KG1 (cell line): Measurements from ENCODE around the gene CLASP2.
"Not testable (repeated sequence)": the region's sequence is repeated elsewhere in the genome, so short reads cannot be mapped to it uniquely, and the experiment has no call there.

Experiments used
- DNase-seq: peaks from one replicate; lab custom pipeline; 2025; lab: John Stamatoyannopoulos, UW

Gene CLASP2

DNA sequence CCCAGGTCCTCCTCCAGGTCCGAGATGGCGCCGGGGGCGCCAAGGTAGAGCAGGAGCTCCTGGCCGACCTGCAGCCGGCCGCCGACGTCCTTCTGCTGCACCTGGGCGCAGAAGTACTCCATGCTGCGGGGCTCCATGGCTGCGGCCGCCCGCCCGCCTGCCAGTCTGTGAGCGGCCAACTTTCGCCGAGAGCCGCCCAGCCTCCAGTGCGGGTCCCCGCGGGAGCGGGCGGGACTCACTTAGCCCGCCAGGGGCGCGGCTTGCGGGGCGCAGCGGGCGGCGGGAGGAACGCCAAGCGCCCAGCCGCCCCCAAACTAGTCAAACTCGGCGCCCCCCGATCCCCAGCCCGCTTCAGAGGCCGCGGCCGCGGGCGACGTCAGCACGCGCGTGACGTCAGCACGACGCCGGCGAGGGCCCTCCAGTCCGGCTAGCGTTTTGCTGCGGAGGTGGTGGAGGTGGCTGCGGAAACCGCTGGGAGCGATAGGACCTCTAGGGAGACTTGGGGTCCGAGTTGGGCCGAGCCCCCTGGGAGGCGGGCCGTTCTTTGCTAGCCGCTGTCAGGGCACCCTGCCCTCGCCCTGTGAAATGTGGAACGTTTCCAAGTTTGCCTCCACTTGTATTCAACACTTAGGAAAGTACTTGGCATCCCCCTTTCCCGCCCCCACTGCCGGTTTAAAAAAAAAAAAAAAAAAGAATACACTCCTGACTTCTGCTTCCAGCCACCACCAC is at the start of gene CLASP2:
Gene CLASP2, minus strand, starts transcription at position 389 of the 729 bp plus-strand sequence. Its CDS starts 252 bp downstream, at position 137.
- peak; percentile 67 for DNase-seq

DNA sequence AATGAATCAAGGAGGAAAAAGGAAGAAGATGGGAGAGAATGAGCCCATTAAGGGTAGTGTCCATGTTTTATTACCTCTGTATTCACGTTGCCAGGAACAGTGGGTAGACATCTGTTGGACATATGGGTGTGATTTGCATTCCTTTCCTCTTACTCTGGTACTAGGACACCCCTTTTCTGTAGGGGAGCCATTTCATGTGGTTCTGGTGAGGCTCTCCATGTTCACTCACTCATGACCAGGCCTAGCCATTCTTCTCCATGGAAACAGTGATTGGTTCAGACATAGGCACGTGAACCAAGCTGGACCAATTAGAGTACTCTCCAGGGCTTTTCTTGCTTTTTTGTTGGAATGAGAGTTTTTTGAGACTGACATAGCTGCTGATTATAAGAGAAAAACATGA is 40.8 kb upstream of the CLASP2 start:
- DNase-seq, result no peak

- DNase-seq, result no peak
These were observed 40.2 kb upstream of the CLASP2 start for GRCh38 chr3:33758281-33758680.

DNA sequence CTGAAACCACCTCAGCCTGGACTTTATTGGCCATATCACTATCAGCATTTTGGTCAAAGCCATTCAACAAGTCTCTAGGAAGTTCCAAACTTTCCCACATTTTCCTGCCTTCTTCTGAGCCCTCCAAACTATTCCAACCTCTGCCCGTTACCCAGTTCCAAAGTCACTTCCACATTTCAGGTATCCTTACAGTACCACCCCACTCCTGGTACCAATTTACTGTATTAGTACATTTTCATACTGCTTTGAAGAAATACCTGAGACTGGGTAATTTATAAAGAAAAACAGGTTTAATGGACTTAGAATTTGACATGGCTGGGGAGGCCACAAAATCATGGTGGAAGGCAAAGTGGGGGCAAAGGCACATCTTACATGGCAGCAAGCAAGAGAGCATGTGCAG is 36.3 kb upstream of the CLASP2 start:
- not testable (repeated sequence) for DNase-seq

GRCh38 chr3:33751336-33751735 is 33.3 kb upstream of the CLASP2 start:
- DNase-seq, result no peak

DNA sequence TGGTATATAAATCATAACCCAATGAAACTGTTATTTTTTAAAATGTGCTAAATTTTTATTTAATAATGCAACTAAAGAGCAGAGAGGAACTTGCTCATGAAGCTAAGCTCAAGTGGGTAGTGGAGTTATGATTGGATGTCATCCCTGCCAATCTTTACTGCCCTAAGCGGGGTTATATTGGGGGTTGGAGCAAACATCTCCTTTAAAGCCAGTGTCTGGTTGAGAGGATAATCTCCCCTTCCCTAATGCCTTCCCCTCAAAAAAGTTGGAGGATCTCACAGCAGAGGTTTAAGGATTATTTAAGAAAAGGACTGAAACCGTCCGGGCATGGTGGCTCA is 32.1 kb upstream of the CLASP2 start:
- no peak for DNase-seq

- no peak for DNase-seq
These were observed 31.6 kb upstream of the CLASP2 start for GRCh38 chr3:33749546-33750210.

DNA sequence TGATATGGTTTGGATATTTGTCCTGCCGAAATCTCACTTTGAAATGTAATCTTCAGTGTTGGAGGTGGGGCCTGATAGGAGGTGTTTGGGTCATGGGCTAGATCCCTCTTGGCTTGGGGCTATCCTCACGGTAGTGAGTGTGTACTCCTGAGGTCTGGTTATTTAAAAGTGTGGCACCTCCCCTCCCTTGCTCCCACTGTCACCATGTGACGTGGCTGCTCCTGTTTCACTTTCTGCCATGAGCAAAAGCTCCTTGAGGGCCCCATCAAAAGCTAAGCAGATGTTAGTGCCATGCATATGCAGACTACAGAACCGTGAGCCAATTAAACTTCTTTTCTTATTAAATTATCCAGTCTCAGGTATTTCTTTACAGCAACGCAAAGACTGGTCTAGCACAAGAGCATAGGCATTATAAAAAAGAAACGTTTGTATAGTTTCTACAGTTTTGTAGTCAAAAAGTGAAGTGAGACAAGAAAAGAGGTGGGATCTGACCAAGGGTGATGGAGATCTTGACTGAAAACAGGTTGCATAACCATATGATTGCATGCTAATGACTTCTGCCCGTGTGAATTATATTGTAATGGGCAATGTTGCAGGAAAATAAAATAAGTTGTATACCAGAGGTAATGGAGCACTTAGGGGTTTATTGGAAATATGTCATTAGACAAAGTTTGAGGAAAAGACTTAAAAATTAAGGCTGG is 28.5 kb upstream of the CLASP2 start:
- no peak for DNase-seq

DNA sequence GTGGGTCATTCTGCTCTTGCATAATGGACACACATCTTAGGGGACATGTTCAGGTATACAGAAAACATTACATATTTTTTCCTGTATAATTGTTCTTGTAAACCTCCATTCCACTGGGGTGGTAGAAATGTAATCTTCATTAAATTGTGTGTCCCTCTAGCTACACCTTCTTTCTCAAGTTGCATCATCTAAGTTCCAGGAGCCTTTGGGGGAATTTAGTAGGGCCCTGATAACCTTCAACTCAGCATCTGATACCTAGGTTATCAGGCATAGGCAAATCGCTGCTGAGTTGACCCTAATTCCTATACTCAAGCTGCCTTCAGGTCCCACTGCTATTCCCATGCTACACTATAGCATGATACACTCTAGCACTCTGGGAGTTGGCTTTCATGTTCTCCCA is 19.1 kb upstream of the CLASP2 start:
- DNase-seq, result no peak

- no peak for DNase-seq
These were observed 14.3 kb upstream of the CLASP2 start for GRCh38 chr3:33732394-33732793.

DNA sequence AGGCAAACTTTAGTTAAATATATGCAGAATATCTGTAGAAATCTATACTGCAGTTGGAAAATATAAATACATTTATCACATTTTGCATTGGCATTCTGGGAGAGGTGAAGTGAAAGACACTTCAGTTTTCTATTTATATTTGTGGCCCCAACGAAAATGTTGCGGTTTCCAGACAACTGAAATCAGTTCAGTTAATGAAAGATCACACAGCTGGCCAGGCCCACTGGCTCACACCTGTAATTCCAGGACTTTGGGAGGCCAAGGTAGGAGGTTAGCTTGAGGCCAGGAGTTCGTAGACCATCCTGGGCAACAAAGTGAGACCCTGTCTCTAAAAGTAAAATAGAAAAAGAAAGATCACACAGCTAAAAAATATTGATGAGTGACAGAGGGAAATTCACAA is 11.9 kb upstream of the CLASP2 start:
- DNase-seq, result no peak

GRCh38 chr3:33724256-33724655 is 6.2 kb upstream of the CLASP2 start:
- DNase-seq, result no peak

- no peak for DNase-seq
These were observed 4.7 kb upstream of the CLASP2 start for GRCh38 chr3:33722626-33723370.

DNA sequence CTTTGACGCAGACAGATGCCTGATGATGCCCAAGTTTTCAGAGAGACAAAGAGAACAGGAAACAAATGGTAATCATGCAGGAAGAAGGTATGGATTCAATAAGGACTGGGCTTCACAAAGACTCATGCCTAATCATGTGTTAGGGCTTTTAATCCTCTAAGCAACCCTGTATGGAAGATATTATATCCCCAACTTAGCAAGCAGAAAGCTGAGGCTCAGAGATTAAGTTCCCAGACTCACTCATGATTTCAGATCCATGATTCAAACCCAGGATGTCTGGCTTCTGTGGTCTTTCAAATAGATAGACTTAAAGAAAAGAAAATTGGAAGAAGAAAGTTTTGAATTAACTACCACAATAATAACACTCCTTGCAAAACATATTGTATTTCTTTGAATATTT is 4.1 kb upstream of the CLASP2 start:
- no peak for DNase-seq

DNA sequence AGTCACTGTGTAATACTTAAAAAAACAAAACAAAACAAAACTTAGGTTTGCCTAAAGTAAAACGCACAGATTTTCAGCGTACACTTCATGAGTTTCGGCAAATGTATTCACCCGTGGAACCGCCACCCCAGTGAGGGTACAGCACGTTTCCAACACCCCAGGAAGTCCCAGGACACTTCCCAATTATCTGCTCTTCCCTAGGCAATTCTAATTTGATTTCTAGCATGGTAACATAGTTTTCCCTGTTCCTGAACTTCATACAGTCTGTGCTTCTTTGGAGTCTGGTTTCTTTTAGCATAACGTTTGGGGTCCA is 497 bp upstream of the CLASP2 start:
- DNase-seq, result no peak

DNA sequence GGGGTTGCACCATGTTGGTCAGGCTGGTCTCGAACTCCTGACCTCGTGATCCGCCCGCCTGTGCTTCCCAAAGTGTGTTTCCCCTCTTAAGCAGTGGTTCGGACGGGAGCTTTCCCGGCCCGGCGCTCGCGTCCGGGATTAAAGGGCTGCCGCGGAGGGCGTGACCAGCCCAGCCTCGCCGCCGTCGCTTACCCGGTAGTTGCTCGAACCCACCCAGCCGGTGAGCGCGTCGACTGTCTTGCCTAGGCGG is 513 bp downstream of the CLASP2 start:
- DNase-seq, result no peak

DNA sequence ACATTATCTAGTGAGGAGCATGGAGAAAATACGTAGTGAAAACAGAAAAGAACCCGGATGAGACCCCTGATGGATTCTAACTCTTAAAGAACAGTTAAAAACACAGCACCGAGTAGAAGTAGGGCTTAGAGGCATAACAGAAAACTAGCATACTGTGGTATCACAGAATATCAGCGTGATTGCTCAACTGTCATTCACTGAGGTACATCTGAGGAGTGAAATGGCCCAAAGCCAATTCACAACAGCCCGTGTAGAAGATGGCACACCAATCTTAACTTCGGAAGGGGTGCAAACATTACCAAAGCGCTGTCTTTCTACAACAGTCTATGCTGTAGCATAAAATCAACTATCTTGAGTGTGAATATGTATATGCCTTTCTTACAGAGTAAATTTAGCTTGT is 1.8 kb downstream of the CLASP2 start:
- no peak for DNase-seq

DNA sequence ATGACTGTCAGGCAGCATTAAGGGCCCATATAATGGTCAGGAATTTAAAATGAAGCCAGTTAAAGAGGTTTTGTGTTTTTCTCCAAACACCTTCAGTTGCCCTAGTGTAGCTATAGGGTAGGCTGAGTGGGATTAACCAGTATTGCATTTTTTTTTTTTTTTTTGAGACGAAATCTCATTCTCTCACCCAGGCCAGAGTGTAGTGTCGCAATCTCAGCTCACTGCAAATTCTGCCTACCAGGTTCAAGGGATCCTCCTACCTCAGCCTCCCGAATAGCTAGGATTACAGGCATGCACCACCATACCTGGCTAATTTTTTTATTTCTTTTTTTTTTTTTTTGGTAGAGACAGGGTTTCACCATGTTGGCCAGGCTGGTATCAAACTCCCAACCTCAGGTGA is 7.0 kb downstream of the CLASP2 start:
- no peak for DNase-seq

GRCh38 chr3:33706056-33706455 is 12.0 kb downstream of the CLASP2 start:
- DNase-seq, result no peak

DNA sequence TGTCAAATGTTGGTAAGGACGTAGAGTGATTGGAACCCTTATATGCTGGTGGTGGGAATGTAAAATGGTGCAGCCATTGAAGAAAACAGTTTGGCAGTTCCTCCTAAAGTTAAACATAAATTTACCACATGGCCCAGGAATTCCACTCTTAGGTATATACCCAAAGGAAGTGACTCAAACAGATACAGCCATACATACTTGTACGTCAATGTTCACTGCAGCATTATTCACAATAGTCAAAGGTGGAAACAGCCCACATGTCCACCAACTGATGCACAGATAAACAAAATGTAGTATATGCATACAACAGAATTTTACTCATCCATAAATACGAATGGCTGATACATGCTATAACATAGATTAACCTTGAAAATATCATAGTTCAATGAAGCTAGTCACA is 13.2 kb downstream of the CLASP2 start:
- no peak for DNase-seq

DNA sequence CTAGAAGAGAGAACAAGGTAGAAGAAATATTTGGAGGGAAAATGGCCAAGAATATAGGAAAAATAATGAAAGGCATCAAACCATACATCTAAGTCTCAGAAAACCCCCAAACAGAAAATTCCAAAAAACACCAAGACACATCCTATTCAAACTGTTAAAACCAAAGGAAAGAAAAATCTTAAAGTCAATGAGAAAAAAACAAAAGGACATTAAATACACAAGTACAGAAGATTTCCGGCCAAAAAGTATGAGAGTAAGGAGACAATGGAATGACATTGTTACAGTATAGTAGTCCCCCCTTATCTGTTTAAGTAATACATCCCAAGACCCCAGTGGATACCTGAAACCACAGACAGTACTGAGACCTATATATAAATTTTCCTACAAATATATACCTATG is 18.8 kb downstream of the CLASP2 start:
- no peak for DNase-seq

- no peak for DNase-seq
These were observed 23.1 kb downstream of the CLASP2 start for GRCh38 chr3:33694944-33695343.

DNA sequence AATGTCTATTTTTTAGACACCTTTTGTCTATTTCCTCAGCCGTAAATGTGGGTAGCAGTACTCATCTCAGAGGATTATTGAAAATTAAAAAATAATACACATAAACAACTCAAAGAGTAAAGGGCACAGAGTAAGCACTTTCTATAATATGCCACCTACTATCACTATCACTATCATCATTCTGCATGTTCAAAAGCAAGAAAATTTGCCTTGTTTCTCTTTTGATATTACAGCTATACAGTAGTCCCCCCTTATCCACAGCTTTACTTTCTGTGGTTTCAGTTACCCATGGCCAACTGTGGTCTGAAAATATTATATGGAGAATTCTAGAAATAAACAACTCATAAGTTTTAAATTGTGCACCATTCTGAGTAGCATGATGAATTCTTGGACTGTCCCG is 27.7 kb downstream of the CLASP2 start:
- no peak for DNase-seq
